SU-DHL-6 (cell line): ENCODE data around the gene NOTCH2.

Experiments
- CTCF ChIP-seq: fragments of 200-600 bp; sonication (generic); IDR thresholded peaks from one replicate; pipeline ENCODE4 v1.5.1; 2017; ENCODE audit warnings: antibody characterized with exemption, mild to moderate bottlenecking, low read length, moderate library complexity; ENCODE audit not compliant: insufficient read depth, poor library complexity, severe bottlenecking
- EZH2phosphoT487 ChIP-seq: fragments of 200-600 bp; sonication (generic), shearing (Covaris generic); conservative IDR thresholded peaks from 2 replicates; pipeline ENCODE4 v1.6.1; 2018; ENCODE audit warnings: mild to moderate bottlenecking, antibody characterized with exemption, low read length, moderate library complexity, mixed read lengths

GRCh38 chr1:119986007-119986497, 83.4 kb downstream of the NOTCH2 start:
- TF ChIP-seq CTCF (no peak), EZH2phosphoT487 (no peak)
